HG02840 (cell line): Measurements from ENCODE around the gene CEMIP.

Experiments
- ATAC-seq: cut with Tn5 transposase; IDR thresholded peaks from one replicate; pipeline ENCODE4 v1.9.1; 2021; ENCODE audit warnings: mild to moderate bottlenecking, moderate library complexity, moderate number of reproducible peaks; ENCODE audit not compliant: unreplicated experiment, low FRiP score

Gene CEMIP

DNA sequence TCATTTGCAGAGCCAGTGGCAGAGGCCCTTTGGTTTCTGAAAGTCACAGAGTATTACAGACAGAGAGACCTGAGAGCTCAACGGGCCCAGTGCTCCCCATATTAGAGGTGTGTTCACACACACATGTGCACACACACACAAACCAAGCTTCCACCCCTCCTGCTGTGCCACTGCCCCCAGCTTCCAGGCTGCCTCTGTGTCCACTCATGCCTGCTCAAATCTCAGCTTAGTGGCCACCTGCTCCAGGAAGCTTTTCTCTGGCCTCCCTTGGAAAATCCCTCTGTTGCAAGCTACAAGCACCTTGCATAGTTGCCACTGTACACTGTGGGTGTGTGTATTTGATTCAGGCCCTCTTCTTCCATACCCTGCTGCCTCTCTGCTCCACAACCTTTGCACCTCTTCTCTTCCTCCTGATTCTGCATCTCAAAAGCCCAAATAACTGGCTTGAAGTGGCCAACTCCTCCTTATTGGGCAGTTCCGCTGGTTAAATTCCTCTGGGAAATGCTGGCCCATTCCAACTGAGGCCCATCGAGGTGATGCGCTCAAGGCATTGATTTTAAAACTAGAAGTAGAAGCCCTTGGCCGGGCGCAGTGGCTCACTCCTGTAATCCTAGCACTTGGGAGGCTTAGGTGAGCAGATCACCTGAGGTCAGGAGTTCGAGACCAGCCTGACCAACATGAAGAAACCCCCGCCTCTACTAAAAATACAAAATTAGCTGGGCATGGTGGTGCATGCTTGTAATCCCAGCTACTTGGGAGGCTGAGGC is 187.4 kb downstream of the CEMIP start:
- no peak for ATAC-seq

DNA sequence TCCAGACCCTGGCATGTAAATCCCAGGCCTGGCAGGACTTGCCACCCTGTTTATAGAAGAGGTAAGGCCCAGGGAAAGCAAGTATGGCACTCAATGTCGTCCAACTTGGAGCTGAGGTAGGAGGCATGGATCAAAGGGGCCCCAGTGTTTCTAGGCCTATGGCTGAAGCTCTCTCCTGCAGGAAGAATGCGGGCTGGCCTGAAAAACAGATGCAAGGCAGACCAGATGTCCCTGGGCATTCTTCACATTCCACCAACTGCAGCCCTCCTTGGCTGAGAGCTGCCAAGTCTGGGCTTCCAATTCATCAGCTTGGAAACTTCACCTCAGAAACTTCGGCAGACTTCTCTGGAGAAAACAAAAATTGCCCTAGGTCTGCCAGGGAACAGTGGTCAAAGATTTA is 188.3 kb downstream of the CEMIP start:
- ATAC-seq: no peak

- ATAC-seq: no peak
Measured at GRCh38 chr15:80967991-80968510, 188.9 kb downstream of the CEMIP start.

GRCh38 chr15:80969316-80969715 is 190.1 kb downstream of the CEMIP start:
- no peak for ATAC-seq

GRCh38 chr15:80970018-80970657 is 191.0 kb downstream of the CEMIP start:
- no peak for ATAC-seq

DNA sequence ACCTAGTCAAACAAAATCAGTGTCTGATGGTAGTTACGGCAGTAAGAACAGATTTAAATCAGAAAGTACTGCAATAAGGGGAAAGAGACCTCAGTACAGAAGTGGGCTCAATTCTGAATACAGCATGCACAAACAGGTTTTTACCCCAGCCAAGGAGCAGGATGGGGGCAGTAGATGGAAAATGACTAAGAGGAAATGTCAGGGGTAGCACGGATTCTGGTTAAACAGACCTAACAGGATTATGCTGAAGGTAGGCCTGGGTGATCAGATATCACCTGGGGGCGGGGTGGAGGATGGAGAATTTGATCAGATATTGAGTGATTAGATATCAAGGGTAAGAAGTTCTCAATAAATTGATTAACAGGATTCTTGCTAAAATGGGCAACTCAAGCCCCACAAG is 191.5 kb downstream of the CEMIP start:
- ATAC-seq: no peak

GRCh38 chr15:80971143-80971542 is 192.0 kb downstream of the CEMIP start:
- no peak for ATAC-seq

GRCh38 chr15:80972276-80972675 is 193.1 kb downstream of the CEMIP start:
- ATAC-seq: no peak

GRCh38 chr15:80974914-80975313 is 195.7 kb downstream of the CEMIP start:
- ATAC-seq: no peak

DNA sequence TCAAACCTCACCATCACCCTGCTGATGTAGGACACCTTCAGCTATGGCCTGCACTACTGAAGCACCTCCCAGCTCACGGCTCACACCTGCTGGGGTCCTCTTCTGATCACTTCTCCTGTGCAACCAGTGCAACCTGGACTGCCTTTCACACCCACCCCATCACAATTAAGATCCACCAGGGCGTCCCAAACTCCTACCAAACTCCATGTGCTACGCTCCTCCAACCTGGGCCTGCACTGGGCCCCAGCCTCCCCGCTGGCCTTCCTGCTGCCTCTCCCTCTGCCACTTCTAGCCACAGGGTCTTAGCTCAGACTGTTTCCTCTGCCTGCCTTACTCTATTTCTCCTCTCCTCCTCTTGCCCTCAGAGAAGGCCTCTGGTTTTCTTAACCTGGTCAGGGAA is 197.7 kb downstream of the CEMIP start:
- no peak for ATAC-seq

- ATAC-seq: no peak
Measured at GRCh38 chr15:80977627-80978036, 198.5 kb downstream of the CEMIP start.

DNA sequence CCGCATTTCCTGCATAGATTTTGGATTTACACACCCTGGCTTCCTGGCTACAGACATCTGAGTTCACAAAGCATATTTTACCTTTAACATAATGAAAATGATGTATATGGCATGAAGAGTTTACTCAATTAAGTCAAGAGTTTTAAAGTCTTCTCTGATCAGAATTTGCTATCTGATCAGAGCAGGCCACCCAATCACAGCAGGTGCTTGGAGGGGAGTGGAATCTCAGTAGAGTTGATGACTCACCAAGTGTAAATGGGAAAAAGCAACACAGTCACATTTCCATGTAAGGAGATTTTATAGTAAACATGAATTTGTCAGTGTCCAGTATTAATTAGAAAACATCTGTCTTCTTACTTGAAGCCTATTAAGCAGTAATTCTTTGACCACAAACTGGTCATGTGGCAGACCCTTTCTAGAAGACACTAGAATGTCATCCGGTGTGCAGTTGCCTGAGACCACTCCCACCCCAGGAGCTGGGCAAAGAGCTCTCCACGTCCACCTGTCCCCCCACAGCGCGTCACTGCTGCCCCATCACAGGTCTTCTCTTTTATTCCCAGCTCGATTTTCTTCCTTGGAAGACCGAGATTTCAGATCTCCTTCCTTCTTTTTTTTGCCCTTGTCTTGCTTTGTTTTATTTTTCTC is 199.6 kb downstream of the CEMIP start:
- no peak for ATAC-seq

DNA sequence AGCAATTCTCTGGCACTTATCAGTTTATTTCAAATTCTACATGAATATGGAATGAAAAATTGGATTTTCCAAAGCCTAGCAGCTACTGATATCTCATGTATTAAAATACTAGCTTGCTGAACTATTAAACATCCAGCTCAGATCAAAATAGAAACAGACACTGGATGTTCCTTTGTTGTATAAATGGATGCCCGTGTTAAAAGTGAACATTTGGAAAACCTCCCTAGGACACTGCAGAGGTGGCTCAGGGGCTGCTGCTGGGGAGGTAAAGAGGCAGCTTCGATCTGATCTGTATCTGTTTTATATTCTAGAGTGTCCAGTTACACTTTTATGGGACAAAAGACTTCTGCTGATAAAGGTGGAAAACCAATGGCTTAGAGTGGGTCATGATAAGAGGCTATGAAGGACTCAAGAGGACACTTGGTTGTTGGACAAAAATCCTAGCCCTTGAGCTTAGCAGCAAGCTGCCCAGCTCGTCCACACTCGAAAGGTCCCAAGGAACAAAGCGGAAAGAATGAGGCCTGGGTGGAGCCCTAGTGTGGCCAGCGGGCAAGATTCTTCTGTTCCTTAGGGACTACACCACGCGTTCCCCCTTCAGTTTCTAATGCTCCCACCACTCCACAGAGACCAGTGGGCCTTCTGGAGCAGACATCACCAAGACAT is 200.5 kb downstream of the CEMIP start:
- no peak for ATAC-seq

DNA sequence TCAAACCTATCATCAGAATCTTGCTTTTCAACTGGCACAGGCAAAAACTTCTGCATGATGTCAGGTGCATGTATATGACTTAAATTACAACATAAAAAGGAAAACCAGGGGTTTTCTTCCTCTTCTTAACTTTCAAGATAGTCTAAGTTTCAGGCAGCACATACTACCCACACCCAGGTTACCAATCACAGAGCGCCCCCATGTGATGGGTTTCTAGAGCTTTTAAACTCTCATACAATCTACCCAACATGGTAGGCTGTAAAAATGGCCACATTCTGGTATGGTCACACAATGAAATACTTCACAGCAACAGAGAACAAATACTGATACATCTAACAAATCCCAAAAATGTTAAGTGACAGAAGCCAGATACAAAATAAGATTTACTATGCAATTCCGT is 203.0 kb downstream of the CEMIP start:
- ATAC-seq: no peak

- no peak for ATAC-seq
Measured at GRCh38 chr15:80982839-80983238, 203.7 kb downstream of the CEMIP start.

- ATAC-seq: no peak
Measured at GRCh38 chr15:80984856-80985255, 205.7 kb downstream of the CEMIP start.

GRCh38 chr15:80985981-80986380 is 206.8 kb downstream of the CEMIP start:
- ATAC-seq: no peak

DNA sequence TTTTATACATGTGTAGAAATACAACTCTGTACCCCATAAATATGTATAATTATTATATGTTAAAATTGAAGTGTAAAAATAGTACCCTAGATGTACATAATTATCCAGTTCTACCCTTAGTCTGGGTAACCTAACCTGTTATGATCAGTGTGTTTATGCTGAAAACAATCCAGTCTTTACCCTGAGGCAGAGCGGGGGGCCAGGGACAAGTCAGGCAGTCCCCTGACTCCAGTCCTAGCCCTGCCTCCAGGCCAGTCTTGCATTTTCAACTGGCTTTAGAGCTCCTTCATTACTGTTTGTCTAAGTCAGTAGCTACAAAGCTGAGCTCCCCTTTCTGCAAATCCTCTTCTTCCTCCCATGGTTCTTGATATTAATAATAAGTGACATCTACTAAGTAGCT is 207.3 kb downstream of the CEMIP start:
- ATAC-seq: no peak

DNA sequence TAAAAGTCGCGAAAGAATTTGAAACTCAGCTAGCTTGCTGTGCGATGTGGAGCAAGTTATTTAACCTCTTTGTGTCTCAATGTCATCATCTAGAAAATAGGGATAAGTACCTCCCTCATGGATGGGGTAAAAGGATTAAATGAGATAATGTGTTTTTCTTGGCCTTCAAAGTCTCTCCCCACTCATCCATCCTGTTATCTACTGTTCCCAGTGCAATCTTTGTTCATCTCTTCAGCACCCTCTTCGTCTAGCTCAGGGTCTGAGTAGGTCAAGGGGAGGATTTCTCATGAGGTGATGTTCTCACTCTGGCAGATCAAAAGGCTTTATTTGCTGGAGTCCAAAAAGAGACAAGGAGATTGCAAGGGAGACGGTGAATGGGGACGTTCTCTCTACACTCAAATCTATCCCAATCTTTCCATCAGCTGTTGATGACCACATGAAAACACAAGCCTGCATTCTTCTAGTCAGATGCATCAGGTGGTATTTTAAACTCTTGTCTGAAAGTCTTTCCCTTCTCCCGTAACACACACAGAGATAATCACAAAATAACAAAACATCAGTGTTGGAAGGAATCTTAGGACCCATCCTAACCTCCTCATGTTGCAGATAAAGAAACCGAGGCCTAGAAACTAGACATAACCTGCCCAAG is 209.1 kb downstream of the CEMIP start:
- no peak for ATAC-seq

DNA sequence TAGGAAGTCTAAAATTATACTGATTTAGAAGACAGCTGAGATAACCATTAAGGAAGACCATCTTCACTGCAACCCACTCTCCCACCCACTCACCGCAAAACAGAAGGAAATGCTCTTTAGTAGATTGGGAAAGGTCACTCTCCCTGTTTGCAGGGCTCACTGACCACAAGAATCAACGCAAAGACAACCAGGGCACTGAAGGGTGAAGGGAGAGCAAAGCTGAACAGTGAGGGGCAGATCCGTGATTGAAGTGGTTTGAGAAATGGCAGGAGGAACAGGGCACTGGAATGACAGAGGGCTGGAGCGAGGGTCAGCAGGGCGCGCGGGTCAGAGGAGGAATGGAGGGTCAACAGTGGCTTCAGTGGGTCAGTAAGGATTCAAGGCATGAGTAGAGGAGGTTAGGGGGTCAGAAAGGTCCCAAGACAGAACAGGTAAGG is 209.9 kb downstream of the CEMIP start:
- no peak for ATAC-seq
